H1 (cell line): ENCODE results near the gene TOMT.

Experiments
- CEBPB ChIP-seq: IDR thresholded peaks from 2 replicates; pipeline ENCODE4 v1.6.1; 2012; ENCODE audit warnings: low read depth, low read length
- CHD1 ChIP-seq: IDR thresholded peaks from 2 replicates; pipeline ENCODE4 v1.6.1; 2012; ENCODE audit warnings: low read depth, low read length, improper control_type of control experiment
- EP300 ChIP-seq, 2 experiments: IDR thresholded peaks; 1 replicate in 1 of 2; 2 replicates in 1 of 2; pipeline ENCODE4 v1.6.1; 2011 to 2012; ENCODE audit warnings: low read depth in 2 of 2, low read length in 2 of 2, mild to moderate bottlenecking in 2 of 2, borderline replicate concordance in 1 of 2, inconsistent platforms in 1 of 2, moderate library complexity in 1 of 2
- FOSL1 ChIP-seq: IDR thresholded peaks from 2 replicates; pipeline ENCODE4 v1.6.1; 2011; ENCODE audit warnings: mild to moderate bottlenecking, low read depth, low read length, moderate library complexity; ENCODE audit not compliant: insufficient read depth
- POLR2A ChIP-seq, 2 experiments: IDR thresholded peaks; 1 replicate in 1 of 2; 2 replicates in 1 of 2; pipeline ENCODE4 v1.6.1; 2011; ENCODE audit warnings: low read depth in 2 of 2, low read length in 2 of 2, mild to moderate bottlenecking in 2 of 2; ENCODE audit errors: control extremely low read depth in 1 of 2
- POLR2AphosphoS5 ChIP-seq: IDR thresholded peaks from 2 replicates; pipeline ENCODE4 v1.6.1; 2011; ENCODE audit warnings: low read depth, low read length
- SP1 ChIP-seq: IDR thresholded peaks from 2 replicates; pipeline ENCODE4 v1.6.1; 2011; ENCODE audit warnings: low read depth, low read length
- TAF1 ChIP-seq: IDR thresholded peaks from 2 replicates; pipeline ENCODE4 v1.6.1; 2011; ENCODE audit warnings: mild to moderate bottlenecking, low read depth, low read length
- TCF12 ChIP-seq: IDR thresholded peaks from 2 replicates; pipeline ENCODE4 v1.6.1; 2011; ENCODE audit warnings: low read depth, mild to moderate bottlenecking, low read length
- USF2 ChIP-seq: IDR thresholded peaks from 2 replicates; pipeline ENCODE4 v1.6.1; 2011; ENCODE audit warnings: low read length, improper control_type of control experiment
- YY1 ChIP-seq: IDR thresholded peaks from 2 replicates; pipeline ENCODE4 v1.6.1; 2011; ENCODE audit warnings: low read depth, mild to moderate bottlenecking, low read length
- ZNF274 ChIP-seq: IDR thresholded peaks from 2 replicates; pipeline ENCODE4 v1.7.0; 2012; ENCODE audit warnings: low read length, borderline replicate concordance; ENCODE audit errors: extremely low read depth
- TF ChIP-seq, protein P1 (sequence below), 3 experiments: IDR thresholded peaks; 1 replicate in 2 of 3; 2 replicates in 1 of 3; pipeline versions ENCODE4 v1.5.1 to v1.6.1; 2011; ENCODE audit warnings: low read length in 3 of 3, mild to moderate bottlenecking in 3 of 3, inconsistent platforms in 2 of 3, low read depth in 1 of 3, moderate library complexity in 1 of 3; ENCODE audit not compliant: insufficient read depth in 1 of 3; ENCODE audit errors: control extremely low read depth in 1 of 3

DNA sequence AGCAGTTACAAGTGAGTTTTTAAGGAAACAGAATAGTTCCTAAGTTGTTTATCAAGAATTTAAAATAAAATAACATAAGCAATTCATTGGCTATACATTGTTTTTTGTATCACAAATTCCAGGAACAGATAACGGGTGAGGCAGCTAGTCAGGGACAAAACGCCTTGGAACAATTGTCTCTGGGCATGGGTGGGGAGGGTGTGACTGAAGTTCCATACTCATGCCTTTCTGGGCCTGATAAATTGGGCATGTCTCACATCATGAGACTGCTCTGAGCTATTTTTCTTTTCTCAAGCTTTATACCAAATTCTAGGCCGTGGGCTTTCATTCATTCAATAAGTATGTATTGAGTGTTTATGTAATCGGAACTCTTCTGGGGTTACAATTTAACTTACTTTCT, 51.4 kb downstream of the TOMT start:
- TF ChIP-seq TCF12 (no peak), SP1 (no peak), CEBPB (no peak), POLR2A (IDR thresholded peaks at IDR 0.05; ENCODE audit: control extremely low read depth in 1 of 2, low read depth in 2 of 2, low read length in 2 of 2) (no peak), USF2 (no peak), EP300 (IDR thresholded peaks at IDR 0.05; ENCODE audit: borderline replicate concordance in 1 of 2, low read depth in 2 of 2, low read length in 2 of 2) (no peak), YY1 (no peak), POLR2AphosphoS5 (no peak), TAF1 (no peak), FOSL1 (no peak), CHD1 (no peak), ZNF274 (no peak)
- TF ChIP-seq, protein P1, sequence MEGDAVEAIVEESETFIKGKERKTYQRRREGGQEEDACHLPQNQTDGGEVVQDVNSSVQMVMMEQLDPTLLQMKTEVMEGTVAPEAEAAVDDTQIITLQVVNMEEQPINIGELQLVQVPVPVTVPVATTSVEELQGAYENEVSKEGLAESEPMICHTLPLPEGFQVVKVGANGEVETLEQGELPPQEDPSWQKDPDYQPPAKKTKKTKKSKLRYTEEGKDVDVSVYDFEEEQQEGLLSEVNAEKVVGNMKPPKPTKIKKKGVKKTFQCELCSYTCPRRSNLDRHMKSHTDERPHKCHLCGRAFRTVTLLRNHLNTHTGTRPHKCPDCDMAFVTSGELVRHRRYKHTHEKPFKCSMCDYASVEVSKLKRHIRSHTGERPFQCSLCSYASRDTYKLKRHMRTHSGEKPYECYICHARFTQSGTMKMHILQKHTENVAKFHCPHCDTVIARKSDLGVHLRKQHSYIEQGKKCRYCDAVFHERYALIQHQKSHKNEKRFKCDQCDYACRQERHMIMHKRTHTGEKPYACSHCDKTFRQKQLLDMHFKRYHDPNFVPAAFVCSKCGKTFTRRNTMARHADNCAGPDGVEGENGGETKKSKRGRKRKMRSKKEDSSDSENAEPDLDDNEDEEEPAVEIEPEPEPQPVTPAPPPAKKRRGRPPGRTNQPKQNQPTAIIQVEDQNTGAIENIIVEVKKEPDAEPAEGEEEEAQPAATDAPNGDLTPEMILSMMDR (IDR thresholded peaks at IDR 0.05; ENCODE audit: control extremely low read depth in 1 of 3, insufficient read depth in 1 of 3, low read depth in 1 of 3, low read length in 3 of 3): no peak
